Activated CD4-positive, alpha-beta T cell treated with anti-CD3 and anti-CD28 coated beads for 4 hours (primary cell): Measurements from ENCODE around the gene CCNC.

Source experiments
- DNase-seq, 2 donors: peaks; one replicate each; pipeline ENCODE4 v3.0.0-alpha.2; 2020

The CCNC gene

GRCh38 chr6:99568103-99568933, at the start of gene CCNC:
CCNC (minus strand) TSS chr6:99568660; CDS start chr6:99568527, 133 bp downstream.
- peak; percentile 87 for DNase-seq

GRCh38 chr6:99617131-99617530, 48.7 kb upstream of the CCNC start:
- DNase-seq = no peak

- peak in 1 of 2 donors; percentile 19 for DNase-seq
Observed at GRCh38 chr6:99614430-99615186, 46.1 kb upstream of the CCNC start.

- peak in 1 of 2 donors; percentile 18 for DNase-seq
Observed at GRCh38 chr6:99613705-99614429, 45.4 kb upstream of the CCNC start.

- DNase-seq = peak; percentile 25 to 30
Observed at GRCh38 chr6:99613409-99613704, 44.9 kb upstream of the CCNC start.

GRCh38 chr6:99612551-99613408, 44.3 kb upstream of the CCNC start:
- DNase-seq = no peak

GRCh38 chr6:99611148-99611547, 42.7 kb upstream of the CCNC start:
- DNase-seq = no peak

- no peak for DNase-seq
Observed at GRCh38 chr6:99609905-99610489, 41.5 kb upstream of the CCNC start.

- DNase-seq = no peak
Observed at GRCh38 chr6:99608886-99609482, 40.5 kb upstream of the CCNC start.

GRCh38 chr6:99608059-99608885, 39.8 kb upstream of the CCNC start:
- DNase-seq = no peak

- no peak for DNase-seq
Observed at GRCh38 chr6:99607416-99608036, 39.1 kb upstream of the CCNC start.

- DNase-seq = no peak
Observed at GRCh38 chr6:99606656-99607415, 38.4 kb upstream of the CCNC start, which contains the start of gene PRDM13. PRDM13 (plus strand) TSS chr6:99606833; CDS start chr6:99607035, 202 bp downstream.

GRCh38 chr6:99605911-99606655, 37.6 kb upstream of the CCNC start:
- no peak for DNase-seq

- no peak for DNase-seq
Observed at GRCh38 chr6:99605074-99605734, 36.7 kb upstream of the CCNC start.

- DNase-seq = no peak
Observed at GRCh38 chr6:99604166-99605073, 36.0 kb upstream of the CCNC start.

- DNase-seq = peak in 1 of 2 donors; percentile 15
Observed at GRCh38 chr6:99603421-99604165, 35.1 kb upstream of the CCNC start.
